WTC11 (cell line): ENCODE data around the gene OSBPL9. TPM values are rescaled to one million over a fixed set of nuclear protein-coding genes. Genes with fewer than 3 reads are reported as not detected.

Experiments
- ATAC-seq: fragments of 200-7000 bp; cut with Tn5 transposase; 2 replicates; pipeline ENCODE4 v1.10.0; 2021; ENCODE audit warnings: mild to moderate bottlenecking, moderate library complexity
- CTCF ChIA-PET: fragments of 300-600 bp; sonication (Branson Sonifier 250); formaldehyde crosslinking; loops from one replicate; lab custom pipeline; 2021; ENCODE audit warnings: antibody characterized with exemption; lab: Charles Lee
- POLR2A ChIA-PET: fragments of 350-600 bp; sonication (Branson Sonifier 250); formaldehyde crosslinking; loops from one replicate; lab custom pipeline; 2021; ENCODE audit warnings: antibody characterized with exemption; lab: Charles Lee
- DNase-seq: peaks from one replicate; pipeline ENCODE4 v3.0.0; 2021; ENCODE audit warnings: low spot score
- H3K27ac Mint-ChIP-seq: 2 replicates; pipeline ENCODE4 v1.8.0; 2021; ENCODE audit warnings: mixed read lengths
- H3K27me3 Mint-ChIP-seq: 2 replicates; pipeline ENCODE4 v1.8.0; 2021; ENCODE audit warnings: low read depth, mild to moderate bottlenecking, moderate library complexity, mixed read lengths
- H3K36me3 Mint-ChIP-seq: 2 replicates; pipeline ENCODE4 v1.8.0; 2021; ENCODE audit warnings: mixed read lengths
- H3K4me1 Mint-ChIP-seq: 2 replicates; pipeline ENCODE4 v1.8.0; 2022; ENCODE audit warnings: mixed read lengths
- H3K4me3 Mint-ChIP-seq: 2 replicates; pipeline ENCODE4 v1.8.0; 2021; ENCODE audit warnings: mild to moderate bottlenecking, moderate library complexity, mixed read lengths
- H3K9me3 Mint-ChIP-seq: 2 replicates; pipeline ENCODE4 v1.8.0; 2021; ENCODE audit warnings: mixed read lengths
- AR ChIP-seq: fragments of 250-450 bp; sonication (Bioruptor Pico); IDR thresholded peaks from 2 replicates; pipeline ENCODE4 v1.9.0; 2021; ENCODE audit warnings: mild to moderate bottlenecking
- ATF2 ChIP-seq: sonication (generic); formaldehyde crosslinking; IDR thresholded peaks from 2 replicates; pipeline ENCODE4 v1.8.1; 2022; ENCODE audit warnings: low read depth, missing genetic modification reagents, borderline replicate concordance
- E2F1 ChIP-seq: sonication (generic); formaldehyde crosslinking; IDR thresholded peaks from 2 replicates; pipeline ENCODE4 v1.8.0; 2022; ENCODE audit warnings: mild to moderate bottlenecking, missing genetic modification reagents
- HMGA2 ChIP-seq: fragments of 250-450 bp; sonication (Bioruptor Pico); IDR thresholded peaks from 2 replicates; pipeline ENCODE4 v1.4.0; 2021; ENCODE audit warnings: mild to moderate bottlenecking, moderate library complexity
- JUN ChIP-seq: sonication (generic); formaldehyde crosslinking; IDR thresholded peaks from 2 replicates; pipeline ENCODE4 v1.8.0; 2023; ENCODE audit warnings: mild to moderate bottlenecking, missing genetic modification reagents
- KAT7 ChIP-seq: sonication (generic); formaldehyde crosslinking; IDR thresholded peaks from 2 replicates; pipeline ENCODE4 v1.8.1; 2023; ENCODE audit warnings: missing genetic modification reagents, mild to moderate bottlenecking, borderline replicate concordance
- NFYB ChIP-seq: sonication (generic); formaldehyde crosslinking; conservative IDR thresholded peaks from 2 replicates; pipeline ENCODE4 v1.8.0; 2022; ENCODE audit warnings: low read depth, missing genetic modification reagents
- NR3C1 ChIP-seq: sonication (generic); formaldehyde crosslinking; conservative IDR thresholded peaks from 2 replicates; pipeline ENCODE4 v1.8.1; 2023; ENCODE audit warnings: low read depth, mild to moderate bottlenecking, missing genetic modification reagents
- OVOL2 ChIP-seq: fragments of 250-450 bp; sonication (Bioruptor Pico); IDR thresholded peaks from 2 replicates; pipeline ENCODE4 v1.9.0; 2021; ENCODE audit warnings: mild to moderate bottlenecking, borderline replicate concordance
- RELA ChIP-seq: sonication (generic); formaldehyde crosslinking; IDR thresholded peaks from 2 replicates; pipeline ENCODE4 v1.8.1; 2022; ENCODE audit warnings: missing genetic modification reagents, mild to moderate bottlenecking, borderline replicate concordance
- SMAD4 ChIP-seq: sonication (generic); formaldehyde crosslinking; IDR thresholded peaks from 2 replicates; pipeline ENCODE4 v1.8.0; 2022; ENCODE audit warnings: mild to moderate bottlenecking, missing genetic modification reagents
- SOX15 ChIP-seq: fragments of 250-450 bp; sonication (Bioruptor Pico); IDR thresholded peaks from 2 replicates; pipeline ENCODE4 v1.9.0; 2021; ENCODE audit warnings: mild to moderate bottlenecking
- STAT6 ChIP-seq: sonication (generic); formaldehyde crosslinking; conservative IDR thresholded peaks from 2 replicates; pipeline ENCODE4 v1.8.1; 2023; ENCODE audit warnings: mild to moderate bottlenecking, low read depth, missing genetic modification reagents, moderate library complexity
- TCF7 ChIP-seq: sonication (generic); formaldehyde crosslinking; IDR thresholded peaks from 2 replicates; pipeline ENCODE4 v1.8.0; 2022; ENCODE audit warnings: mild to moderate bottlenecking, low read depth, missing genetic modification reagents, moderate library complexity
- ZNF281 ChIP-seq: sonication (generic); formaldehyde crosslinking; IDR thresholded peaks from 2 replicates; pipeline ENCODE4 v1.8.0; 2023; ENCODE audit warnings: mild to moderate bottlenecking, missing genetic modification reagents
- ZNF512 ChIP-seq: sonication (generic); formaldehyde crosslinking; IDR thresholded peaks from 2 replicates; pipeline ENCODE4 v1.8.1; 2022; ENCODE audit warnings: missing genetic modification reagents, borderline replicate concordance
- total RNA-seq: library from RNA; stranded (reverse); gene quantifications from 3 replicates; pipeline ENCODE4 v1.2.3, GENCODE V29; 2021

The OSBPL9 gene
- total RNA-seq, 1 experiment from 2014 or later = 55.6 TPM

GRCh38 chr1:51791888-51792287 is 175.0 kb downstream of the OSBPL9 start (continued):
- no peak for TF ChIP-seq ATF2 (CRISPR knock-in tag)
- TF ChIP-seq ZNF512 (CRISPR knock-in tag) = no peak
- TF ChIP-seq, all 79 proteins: peak for 0

GRCh38 chr1:51792864-51793263 is 176.0 kb downstream of the OSBPL9 start:
- Mint-ChIP-seq H3K4me1 (no peaks in the 10 kb centered on the region), H3K4me3 (no peak overlapping the region), H3K36me3 (peaks cover 72% of the 10 kb centered on the region), H3K9me3 (no peaks in the 10 kb centered on the region), H3K27ac (no peak overlapping the region), H3K27me3 (no peaks in the 10 kb centered on the region)
- ATAC-seq (no peak), DNase-seq (no peak)
- TF ChIP-seq TCF7 (CRISPR knock-in tag) (no peak), RELA (CRISPR knock-in tag) (no peak), E2F1 (CRISPR knock-in tag) (no peak), HMGA2 (CRISPR knock-in tag) (no peak), NFYB (CRISPR knock-in tag) (no peak), KAT7 (CRISPR knock-in tag) (no peak), JUN (CRISPR knock-in tag) (no peak), OVOL2 (CRISPR knock-in tag) (no peak), AR (CRISPR knock-in tag) (no peak), SOX15 (CRISPR knock-in tag) (no peak), SMAD4 (CRISPR knock-in tag) (no peak), STAT6 (no peak), ZNF281 (no peak), NR3C1 (CRISPR knock-in tag) (no peak)
- ChIA-PET POLR2A (no interaction called here), CTCF (no interaction called here)
